ENCODE measurements around the gene PGAP6. TPM values are rescaled to one million over a fixed set of nuclear protein-coding genes. Genes with fewer than 3 reads are reported as not detected.
"Not testable (repeated sequence)": the region's sequence is repeated elsewhere in the genome, so short reads cannot be mapped to it uniquely, and the experiment has no call there.

PGAP6 gene
- total RNA-seq, 1 experiment from 2014 or later = 67.0 TPM

DNA sequence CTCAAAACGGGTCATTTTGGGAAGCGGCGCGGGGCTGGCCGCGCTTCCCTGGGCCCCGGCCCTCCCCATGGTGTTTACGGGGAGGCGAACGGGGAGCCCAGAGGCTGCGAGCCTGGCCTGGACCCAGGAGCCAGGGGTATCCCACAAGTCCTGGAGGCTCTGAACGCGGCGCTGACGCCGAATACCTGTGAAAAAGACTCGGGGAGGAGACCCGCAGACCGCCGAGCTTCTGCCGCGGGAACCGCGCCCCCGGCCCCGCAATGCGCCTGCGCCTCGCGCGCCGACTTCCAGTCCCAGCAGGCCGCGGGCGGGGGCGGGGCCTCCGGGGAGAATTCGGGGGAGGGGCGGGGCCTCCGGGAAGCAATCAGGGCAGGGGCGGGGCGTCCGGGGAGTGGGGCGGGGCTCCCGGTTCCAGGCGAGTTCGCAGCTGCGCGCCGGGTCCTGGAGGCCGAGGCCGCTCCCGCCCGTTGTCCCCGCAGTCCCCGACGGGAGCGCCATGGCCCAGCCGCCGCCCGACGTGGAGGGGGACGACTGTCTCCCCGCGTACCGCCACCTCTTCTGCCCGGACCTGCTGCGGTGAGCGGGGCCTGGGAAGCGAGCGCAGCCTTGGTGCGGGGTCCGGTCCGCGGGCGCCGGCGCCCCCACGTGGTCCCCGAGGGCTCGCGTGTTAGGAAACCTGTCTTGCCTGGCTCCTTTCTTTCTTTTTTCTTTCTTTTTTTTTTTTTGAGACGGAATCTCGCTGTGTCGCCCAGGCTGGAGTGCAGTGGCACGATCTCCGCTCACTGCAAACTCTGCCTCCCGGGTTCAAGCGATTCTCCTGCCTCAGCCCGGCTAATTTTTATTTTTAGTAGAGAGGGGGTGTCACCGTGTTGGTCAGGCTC, 19.9 kb upstream of the PGAP6 start, which contains the start of gene DECR2:
Gene DECR2, plus strand, starts transcription at position 418 of the 881 bp plus-strand sequence. Its CDS starts 79 bp downstream, at position 497.
- peak; percentile 76 for DNase-seq (ENCODE audit: low read depth)

DNA sequence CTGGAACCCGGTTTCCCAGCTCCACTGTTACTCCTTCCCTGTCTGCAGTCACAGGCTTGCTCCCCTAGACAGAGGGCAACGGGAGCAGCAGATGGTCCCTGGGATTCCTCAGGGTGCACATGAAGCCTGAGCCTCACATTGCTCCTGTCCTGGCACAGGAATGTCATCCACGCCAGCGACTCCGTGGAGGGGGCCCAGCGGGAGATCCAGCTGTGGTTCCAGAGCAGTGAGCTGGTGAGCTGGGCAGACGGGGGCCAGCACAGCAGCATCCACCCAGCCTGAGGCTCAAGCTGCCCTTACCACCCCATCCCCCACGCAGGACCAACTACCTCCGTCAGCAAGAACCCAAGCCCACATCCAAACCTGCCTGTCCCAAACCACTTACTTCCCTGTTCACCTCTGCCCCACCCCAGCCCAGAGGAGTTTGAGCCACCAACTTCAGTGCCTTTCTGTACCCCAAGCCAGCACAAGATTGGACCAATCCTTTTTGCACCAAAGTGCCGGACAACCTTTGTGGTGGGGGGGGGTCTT, 18.3 kb upstream of the PGAP6 start:
- no peak for DNase-seq (ENCODE audit: low read depth)

DNA sequence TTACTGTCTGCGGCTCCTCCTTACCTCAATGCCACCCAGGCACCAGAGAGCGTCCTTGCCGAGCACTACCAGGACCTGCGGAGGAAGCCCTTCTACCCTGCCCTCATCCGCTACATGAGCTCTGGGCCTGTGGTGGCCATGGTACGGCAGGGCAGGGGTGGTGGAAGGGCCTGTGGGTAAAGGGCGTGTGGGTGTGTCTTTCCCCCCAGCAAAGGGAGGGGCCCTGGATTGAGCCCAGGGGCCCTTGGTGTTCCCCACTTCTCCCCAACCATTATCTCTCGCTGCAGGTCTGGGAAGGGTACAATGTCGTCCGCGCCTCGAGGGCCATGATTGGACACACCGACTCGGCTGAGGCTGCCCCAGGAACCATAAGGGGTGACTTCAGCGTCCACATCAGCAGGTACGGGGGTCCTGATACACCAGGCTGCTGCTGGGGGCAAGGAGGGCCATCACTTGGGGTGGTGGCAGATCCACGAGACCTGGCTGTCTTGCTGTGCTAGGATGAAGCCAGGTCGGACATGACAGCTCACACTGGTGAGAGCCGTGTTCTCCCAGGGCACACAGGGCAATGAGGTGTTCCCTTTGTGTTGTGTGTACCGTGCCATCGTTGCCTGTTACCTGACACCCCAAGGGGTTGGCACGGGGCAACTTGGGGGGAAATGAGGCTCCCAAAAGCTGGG, 17.7 kb upstream of the PGAP6 start:
- DNase-seq (ENCODE audit: low read depth) = no peak

DNA sequence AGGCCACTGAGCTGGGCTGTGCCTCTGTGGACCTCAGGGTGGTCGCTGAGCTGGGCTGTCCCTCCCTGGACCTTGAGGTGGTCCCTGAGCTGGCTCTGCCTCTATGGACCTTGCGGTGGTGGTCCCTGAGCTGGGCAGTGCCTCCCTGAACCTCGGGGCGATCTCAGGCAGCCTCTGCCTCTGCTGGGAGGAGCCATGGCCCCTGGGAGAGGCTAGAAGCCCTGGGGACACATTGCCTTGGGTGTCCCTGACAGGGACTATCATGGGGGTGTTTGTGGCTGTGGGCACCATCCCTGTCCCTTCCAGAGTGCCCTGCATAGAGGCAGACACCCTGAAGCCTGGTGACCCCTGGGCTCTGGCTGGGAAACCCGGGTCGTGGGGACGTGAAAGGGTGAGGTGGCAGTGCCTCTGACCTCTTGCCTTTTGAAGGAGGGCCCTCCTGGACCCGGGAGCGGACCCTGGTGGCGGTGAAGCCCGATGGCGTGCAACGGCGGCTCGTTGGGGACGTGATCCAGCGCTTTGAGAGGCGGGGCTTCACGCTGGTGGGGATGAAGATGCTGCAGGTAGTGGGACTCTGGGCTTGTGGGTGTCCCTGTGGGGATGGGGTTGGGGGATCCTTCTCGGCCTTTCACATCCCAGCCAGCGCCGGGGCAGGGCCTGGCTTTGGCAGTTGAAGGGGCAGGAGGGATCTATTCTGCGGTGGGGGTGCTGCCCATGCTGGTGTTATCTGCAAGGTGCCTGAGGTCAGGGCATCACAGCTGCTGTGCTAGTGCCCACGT, 17.0 kb upstream of the PGAP6 start:
- DNase-seq (ENCODE audit: low read depth) = no peak

DNA sequence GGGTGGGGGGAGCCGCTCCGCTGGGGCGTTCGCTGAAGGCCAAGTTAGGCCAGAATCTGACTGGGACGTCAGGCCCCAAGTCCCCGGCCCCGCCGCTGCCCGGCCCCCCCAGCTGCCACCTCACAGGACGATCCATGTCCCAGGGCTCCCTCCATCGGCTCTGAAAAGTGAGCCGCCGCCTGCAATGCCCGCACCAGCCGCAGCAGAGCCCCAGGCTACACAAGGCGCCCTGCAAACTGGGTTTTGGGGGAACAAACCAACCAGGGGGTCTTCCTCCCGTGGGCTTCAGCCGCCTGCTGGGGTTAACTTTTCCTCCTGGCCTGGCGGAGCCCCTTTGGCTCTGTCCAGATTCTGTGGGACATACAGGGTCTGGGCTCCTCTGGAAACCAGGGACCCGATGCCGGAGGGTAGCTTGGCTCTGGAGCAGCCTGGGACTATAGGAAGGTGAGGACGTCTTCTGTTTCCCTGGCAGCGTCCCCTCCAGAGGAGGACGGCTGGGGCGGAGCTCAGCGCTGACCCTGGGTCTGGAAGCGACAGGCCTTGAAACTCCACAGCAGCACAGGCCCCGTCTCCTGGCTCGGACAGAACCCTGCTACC, 16.1 kb upstream of the PGAP6 start:
- no peak for DNase-seq (ENCODE audit: low read depth)

DNA sequence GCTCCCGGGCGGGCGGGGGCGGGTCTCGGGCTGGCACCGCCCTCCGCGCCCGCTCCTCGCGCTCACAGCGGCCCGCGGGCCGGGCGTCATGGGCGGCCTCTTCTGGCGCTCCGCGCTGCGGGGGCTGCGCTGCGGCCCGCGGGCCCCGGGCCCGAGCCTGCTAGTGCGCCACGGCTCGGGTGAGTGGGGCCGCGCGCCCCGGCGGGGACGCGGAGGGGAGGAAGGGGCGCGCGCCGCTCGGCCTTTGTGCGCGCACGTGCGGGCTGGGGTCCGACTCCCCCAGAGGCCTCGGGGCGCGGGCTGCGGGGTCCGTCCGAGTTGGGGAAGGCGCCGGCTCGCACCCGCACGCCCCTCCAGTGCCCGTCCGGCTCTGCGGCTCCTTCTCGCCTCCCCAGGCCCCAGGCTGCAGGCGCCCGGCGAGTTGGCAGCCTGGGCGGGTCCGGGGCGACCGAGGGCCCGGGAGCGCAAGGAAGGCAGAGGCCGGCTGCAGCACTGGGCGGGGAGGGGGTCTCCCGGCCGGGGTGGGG, 15.4 kb upstream of the PGAP6 start, which contains the start of gene NME4:
Gene NME4, plus strand, starts transcription at position 65 of the 527 bp plus-strand sequence. Its CDS starts 24 bp downstream, at position 89.
- DNase-seq (ENCODE audit: low read depth) = no peak

DNA sequence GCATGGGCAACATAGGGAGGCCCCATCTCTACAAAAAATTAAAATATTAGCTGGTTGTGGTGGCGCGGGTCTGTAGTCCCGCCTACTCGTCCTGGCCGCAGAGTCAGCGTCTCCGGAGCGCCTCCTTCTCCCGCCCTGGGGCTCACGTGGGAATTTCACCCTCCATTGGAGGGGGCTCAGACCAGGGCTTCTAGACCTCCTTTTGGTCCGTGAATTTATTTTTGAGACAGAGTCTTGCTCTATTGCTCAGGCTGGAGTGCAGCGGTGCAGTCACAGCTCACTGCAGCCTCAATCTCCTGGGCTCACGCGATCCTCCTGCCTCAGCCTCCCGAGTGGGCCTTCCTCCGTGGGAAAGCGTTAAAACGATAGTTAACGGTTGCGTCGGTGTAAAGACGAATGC, 14.8 kb upstream of the PGAP6 start:
- no peak for DNase-seq (ENCODE audit: low read depth)

DNA sequence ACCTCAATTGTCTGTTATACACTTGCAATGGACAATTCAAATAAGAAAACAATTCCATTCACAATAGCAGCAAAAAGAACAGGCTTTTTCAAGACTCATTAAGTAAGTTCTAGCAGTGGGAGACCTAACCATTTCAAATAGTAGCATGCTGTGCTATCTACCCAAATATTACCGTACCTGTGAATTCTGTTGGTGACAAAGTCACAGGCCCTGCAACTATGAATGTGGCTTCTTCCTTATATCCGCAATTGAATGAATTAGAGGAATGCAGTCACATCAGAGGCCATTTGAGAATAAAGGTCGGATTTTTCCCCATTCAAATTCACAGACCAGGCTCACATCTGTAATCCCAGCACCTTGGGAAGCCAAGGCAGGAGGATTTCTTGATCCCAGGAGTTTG, 14.4 kb upstream of the PGAP6 start:
- DNase-seq (ENCODE audit: low read depth) = no peak

DNA sequence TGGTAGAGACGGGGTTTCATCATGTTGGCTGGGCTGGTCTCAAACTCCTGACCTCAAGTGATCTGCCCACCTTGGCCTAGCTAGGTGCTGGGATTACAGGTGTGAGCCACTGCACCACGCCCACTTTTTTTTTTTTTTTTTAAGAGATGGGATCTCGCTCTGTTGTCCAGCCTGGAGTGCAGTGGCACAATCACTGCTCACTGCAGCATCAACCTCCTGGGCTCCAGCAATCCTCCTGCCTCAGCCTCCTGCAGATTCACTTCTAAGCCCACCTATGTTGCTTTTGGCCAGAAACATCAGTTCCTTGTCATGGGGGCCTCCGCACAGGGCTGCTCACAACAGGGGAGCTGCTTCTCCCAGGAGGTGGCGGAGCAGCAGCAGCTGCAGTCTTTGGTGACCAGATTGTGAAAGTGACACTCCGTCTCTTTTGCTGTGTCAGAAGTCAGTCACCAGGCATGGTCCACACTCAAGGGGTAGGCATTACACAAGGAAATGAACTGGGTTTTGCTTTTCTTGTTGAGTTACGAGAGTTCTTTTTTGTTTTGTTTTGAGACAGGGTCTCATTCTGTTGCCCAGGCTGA, 10.8 kb upstream of the PGAP6 start:
- DNase-seq (ENCODE audit: low read depth) = no peak

DNA sequence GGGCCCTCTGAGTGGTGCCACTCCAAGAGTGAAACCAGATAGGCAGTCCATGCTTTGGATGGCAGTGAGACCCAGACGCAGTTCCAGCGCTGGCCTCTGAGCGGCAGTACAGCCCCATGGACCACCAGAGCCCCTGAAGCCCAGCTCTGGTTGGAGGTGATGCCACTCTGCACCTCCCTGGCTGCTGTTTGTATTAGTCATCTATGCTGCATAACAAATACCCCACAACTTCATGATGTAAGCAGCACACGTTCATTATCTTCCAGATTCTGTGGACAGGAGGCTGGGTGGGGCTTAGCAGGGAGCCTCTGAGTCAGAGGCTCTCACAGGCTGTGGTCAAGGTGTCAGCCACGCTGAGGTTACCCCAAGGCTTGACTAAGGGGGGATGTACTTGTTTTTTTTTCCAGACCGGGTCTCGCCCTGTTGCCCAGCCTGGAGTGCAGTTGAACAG, 10.1 kb upstream of the PGAP6 start:
- DNase-seq (ENCODE audit: low read depth) = peak; percentile 95

DNA sequence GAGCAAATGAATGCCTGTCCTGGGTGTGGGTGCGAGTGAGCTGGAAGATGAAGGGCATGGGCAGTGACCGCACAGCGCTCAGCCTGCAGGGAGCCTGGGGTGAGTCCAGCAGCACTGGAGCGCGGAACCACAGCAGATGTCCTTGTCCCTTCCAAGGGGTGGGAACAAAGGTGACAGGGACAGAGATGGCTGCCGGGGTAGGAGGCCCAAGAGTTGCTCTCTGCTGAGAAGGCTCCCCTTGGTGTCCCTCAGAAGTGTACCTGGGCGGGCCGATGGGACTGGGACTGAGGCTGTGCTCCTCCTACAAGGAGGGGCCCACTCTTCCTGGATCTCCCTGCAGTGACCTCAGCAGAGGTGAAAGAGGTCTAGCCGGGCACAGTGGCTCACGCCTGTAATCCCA, 7.6 kb upstream of the PGAP6 start:
- DNase-seq (ENCODE audit: low read depth) = no peak

DNA sequence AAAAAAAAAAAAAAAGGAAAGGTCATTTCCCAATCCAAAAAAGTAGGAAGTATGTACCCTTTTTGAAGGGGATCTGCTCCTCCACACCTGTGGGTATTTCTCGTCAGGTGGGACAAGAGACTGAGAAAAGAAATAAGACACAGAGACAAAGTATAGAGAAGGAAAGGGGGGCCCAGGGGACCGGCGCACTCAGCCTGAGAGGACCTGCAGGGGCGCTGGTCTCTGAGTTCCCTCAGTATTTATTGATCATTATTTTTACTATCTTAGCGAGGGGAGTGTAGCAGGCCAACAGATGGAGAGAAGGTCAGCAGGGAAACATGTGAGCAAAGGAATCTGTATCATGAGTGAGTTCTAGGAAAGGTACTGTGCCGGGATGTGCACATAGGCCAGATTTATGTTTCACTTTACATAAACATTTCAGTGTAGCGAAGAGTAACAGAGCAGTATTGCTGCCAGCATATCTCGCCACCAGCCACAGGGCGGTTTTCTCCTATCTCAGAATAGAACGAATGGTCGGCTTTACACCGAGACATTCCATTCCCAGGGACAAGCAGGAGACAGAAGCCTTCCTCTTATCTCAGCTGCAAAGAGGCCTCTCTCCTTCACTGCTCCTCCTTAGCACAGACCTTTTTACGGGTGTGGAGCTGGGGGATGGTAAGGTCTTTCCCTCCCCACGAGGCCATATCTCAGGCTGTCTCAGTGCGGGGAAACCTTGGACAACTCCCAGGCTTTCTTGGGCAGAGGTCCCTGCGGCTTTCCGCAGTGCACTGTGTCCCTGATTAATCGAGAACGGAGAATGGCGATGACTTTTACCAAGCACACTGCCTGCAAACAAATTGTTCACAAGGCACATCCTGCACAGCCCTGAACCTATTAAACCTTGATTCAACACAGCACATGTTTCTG, 6.2 kb upstream of the PGAP6 start:
- DNase-seq (ENCODE audit: low read depth) = not testable (repeated sequence)

DNA sequence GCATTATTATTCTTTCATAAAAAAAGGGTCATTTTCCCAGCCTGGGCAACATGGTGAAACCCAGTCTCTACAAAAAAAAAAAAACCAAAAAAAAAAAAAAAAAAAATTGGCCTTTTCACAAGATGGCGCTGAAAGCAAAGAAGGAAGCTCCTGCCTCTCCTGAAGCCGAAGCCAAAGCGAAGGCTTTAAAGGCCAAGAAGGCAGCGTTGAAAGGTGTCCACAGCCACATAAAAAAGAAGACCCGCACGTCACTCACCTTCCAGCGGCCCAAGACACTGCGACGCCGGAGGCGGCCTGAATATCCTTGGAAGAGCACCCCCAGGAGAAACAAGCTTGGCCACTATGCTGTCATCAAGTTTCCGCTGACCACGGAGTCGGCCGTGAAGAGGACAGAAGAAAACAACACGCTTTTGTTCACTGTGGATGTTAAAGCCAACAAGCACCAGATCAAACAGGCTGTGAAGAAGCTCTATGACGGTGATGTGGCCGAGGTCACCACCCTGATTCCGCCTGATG, 4.9 kb upstream of the PGAP6 start:
- DNase-seq (ENCODE audit: low read depth) = no peak

DNA sequence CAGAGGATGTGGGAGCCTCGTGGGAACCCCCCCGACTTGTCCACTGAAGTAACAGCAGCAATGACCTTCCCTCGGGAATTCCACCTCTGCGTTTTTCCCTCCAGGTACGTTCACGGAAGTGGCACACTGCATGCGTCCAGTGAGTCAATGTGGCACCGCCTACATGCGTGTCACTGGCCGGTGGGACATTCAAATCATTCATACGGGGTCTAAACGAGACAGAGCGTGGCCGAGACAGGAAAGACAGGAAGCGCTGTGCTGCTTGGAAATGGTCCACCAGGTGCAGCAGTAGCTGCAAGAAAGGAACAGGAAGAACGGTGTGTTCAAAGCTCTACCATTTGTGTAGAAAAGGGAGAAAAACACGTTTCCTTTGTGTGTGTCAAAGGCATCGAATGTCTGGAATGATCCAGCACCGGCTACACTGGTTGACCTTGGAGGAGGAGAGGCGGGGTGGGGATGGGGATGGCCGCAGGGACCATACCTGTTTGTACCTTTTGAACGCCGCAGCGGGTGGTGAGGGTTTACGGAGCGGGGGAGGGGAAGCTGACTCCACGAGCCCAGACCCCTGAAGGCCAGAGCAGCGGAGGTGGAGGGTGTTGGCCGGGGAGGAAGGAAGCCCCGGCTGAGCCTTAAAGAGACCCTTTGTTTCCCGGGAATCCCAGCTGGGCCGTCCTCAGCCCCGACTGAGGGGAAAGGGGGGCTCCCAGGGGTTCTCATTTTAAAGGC, 1.7 kb upstream of the PGAP6 start:
- no peak for DNase-seq (ENCODE audit: low read depth)

DNA sequence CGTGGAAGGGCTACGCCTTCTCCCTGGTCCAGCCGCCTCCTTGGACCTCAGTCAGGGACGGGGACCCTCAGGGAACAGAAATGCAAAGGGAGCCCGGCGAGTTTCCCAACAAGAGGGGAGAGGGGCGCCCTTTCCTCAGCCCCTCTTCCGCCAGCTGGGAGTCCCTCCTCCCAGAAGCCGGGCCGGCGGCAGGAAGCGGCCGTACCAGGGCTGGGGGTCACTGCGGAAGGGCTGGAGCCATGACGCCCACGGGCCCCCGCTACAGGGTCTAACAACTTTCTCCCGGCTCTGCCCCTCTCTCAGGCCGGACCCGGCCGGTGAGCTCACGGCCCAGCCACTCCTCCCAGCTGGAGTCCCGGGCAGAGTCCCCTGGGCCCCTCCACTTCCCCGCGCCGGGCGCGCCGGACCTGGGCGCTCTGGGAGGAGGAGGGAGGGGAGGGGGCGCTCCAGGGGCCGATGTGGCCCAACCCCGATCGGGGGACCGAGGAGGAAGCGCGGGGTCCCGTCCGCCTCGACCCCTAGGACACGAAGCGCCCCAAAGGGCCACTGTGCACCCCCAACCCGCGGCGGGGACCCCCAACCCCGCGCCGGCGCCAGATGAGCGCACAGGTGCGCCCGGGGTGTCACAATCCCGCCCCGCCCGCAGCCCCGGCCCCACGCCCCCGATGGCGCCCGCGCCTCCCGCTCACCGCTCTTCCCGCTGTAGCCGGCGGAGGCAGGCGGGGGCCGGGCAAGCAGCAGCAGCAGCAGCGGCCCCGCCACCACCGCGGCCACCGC, 578 bp downstream of the PGAP6 start:
- DNase-seq (ENCODE audit: low read depth) = no peak

DNA sequence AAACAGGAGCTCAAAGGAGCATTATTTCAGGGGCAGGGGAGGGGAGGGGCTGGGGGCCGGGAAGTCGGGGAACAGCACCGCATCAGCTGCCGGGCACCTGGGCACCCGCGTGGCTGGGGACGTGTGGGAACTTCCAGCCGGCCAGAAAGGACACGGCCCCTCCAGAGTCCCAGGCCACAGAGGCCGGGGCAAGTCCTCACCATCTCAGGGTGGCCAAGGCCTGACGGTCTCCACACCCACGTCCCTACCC, 1.1 kb downstream of the PGAP6 start:
- no peak for DNase-seq (ENCODE audit: low read depth)

DNA sequence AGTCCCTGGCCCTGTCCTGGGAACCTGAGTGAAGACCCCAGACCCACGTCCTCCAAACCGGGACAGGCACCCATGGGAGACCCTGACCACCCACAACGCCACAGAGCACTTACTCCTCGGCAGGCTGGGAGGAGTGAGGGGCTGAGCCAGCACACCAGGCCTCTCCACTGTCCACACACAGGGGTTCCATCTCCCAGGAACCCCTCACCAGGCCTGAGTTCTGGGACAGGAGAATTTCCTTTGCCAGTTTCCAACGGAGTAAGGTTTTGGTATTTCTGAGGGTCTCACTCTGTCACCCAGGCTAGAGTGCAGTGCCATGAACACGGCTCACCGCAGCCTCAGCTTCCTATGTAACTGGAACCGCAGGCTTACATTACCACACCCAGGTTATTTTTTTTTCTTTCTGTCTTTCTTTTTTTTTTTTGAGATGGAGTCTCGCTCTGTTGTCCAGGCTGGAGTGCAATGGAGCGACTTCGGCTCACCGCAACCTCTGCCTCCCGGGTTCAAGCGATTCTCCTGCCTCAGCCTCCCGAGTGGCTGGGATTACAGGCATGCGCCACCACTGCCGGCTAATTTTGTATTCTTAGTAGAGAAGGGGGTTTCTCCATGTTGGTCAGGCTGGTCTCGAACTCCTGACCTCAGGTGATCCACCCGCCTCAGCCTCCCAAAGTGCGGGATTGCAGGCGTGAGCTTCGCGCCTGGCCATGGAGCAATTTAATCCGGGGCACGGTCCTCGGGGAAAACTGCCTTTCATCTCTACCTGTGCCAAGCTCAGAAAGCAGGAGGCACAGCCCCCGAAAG, 1.6 kb downstream of the PGAP6 start:
- DNase-seq (ENCODE audit: low read depth) = no peak
